Measurements from ENCODE around the gene PARD6G.

Gene PARD6G

DNA sequence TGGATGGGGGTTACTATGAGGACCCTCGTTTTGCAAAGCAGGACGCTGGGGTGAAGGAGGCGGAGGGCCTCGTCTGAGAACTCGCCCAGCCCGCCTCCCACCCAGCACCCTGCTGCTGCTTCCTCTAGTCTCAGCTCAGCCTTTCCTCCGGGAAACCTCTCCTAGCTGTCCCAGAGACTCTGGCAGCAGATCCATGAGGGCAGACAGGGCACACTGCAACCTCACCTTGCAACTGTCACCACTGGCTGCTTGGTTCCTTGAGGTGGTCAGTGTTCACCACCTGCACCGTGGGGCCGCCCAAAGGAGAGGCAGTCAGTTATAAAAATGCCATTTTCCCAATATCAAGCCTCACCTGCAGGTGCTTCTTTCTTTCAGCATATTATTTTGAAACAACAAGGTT, 45.6 kb downstream of the PARD6G start:
- H3K4me3 ChIP-seq (ENCODE audit: low read depth in 1 of 2, low read length in 2 of 2), result no peak overlapping the region
- peaks cover 18% of the 10 kb centered on the region for H3K4me1 ChIP-seq (ENCODE audit: insufficient read depth, low read length)
- H3K9ac ChIP-seq (ENCODE audit: low read length), result no peak overlapping the region
- no peak overlapping the region for H3K27ac ChIP-seq (ENCODE audit: low read depth, low read length)
- no peaks in the 10 kb centered on the region for H3K36me3 ChIP-seq (ENCODE audit: insufficient read depth, low read length)
- H3K9me3 ChIP-seq (ENCODE audit: low read length), result no peaks in the 10 kb centered on the region
- H3K27me3 ChIP-seq (ENCODE audit: control insufficient read depth in 1 of 2, insufficient read depth in 2 of 2, low read length in 2 of 2), result no peaks in the 10 kb centered on the region

DNA sequence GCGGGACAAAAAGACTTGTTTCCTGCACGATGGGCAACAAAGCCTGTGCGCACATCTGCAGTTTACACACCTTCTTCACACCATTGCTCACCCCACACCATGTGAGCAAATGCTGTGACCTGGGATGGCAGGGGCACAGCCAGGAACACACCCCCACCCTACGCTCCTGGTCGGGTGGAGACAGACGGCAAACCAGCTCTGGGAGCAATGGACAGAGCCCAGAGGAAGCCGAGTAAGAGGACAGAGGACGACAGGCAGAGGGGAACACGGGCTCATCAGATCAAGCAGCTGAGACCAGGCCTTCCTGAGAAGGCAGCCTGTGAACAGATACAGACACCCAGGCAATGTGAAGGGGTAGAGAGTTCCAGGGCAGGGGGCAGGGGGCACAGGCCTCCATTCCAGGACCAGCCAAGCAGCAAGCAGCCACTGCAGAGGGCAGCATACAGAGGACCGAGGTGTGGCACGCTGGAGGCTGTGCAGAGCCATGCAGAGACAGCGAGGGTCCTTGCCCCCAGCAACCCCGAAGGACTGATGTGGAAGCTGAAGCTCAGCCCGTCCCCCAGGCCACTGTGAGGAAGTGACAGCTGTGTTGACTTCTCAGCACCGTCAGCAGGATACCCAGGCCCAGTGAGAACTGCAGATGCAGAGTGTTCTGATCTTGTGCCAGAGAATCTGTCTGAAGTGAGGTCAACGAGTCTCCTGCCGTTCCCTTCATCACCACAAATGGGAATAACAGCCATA, 46.2 kb downstream of the PARD6G start:
- H3K27me3 ChIP-seq (ENCODE audit: control insufficient read depth in 1 of 2, insufficient read depth in 2 of 2, low read length in 2 of 2), result no peaks in the 10 kb centered on the region
- no peak overlapping the region for H3K9ac ChIP-seq (ENCODE audit: low read length)
- no peak overlapping the region for H3K27ac ChIP-seq (ENCODE audit: low read depth, low read length)
- peaks cover 18% of the 10 kb centered on the region for H3K4me1 ChIP-seq (ENCODE audit: insufficient read depth, low read length)
- no peaks in the 10 kb centered on the region for H3K9me3 ChIP-seq (ENCODE audit: low read length)
- no peak overlapping the region for H3K4me3 ChIP-seq (ENCODE audit: low read depth in 1 of 2, low read length in 2 of 2)
- H3K36me3 ChIP-seq (ENCODE audit: insufficient read depth, low read length), result no peaks in the 10 kb centered on the region

DNA sequence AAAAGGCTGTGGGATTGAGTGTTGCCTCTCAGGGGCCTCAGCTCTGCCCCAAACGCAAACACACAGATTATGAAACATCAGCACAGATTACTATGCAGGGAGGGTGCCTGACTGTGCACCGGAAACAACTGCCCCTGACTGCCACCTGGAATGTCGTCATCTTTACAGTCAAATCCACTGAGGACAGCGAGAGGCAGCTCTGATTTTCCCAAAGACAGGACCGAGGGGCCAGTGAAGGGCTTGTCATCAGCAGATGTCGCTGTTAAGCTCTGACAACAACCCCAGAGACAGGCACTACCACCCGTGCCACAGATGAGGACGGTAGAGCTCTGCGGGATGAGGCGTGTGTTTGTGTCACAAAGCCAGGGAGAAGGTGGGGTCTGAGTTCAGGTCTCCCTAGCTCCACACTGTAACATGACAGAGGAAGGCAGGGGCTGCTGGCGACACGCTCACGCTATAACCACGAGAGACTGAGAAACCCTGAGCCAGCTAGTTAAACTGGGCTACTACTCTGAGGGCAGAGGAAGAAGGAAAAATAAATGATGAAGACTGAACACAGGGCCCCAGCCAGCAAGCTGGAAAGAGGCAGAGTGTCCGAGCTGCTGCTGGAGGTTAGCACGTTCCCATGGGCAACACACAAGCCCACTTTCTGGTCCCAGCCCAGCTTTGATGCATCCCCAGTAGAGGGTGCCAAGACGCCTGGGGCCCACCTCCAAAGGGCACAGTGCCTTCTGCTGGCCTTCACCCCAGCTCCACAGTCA, 47.0 kb downstream of the PARD6G start:
- Histone ChIP-seq H3K4me1 (ENCODE audit: insufficient read depth, low read length) (peaks cover 18% of the 10 kb centered on the region), H3K36me3 (ENCODE audit: insufficient read depth, low read length) (no peaks in the 10 kb centered on the region), H3K9me3 (ENCODE audit: low read length) (no peaks in the 10 kb centered on the region), H3K27me3 (ENCODE audit: control insufficient read depth in 1 of 2, insufficient read depth in 2 of 2, low read length in 2 of 2) (no peaks in the 10 kb centered on the region), H3K4me3 (ENCODE audit: low read depth in 1 of 2, low read length in 2 of 2) (no peak overlapping the region), H3K27ac (ENCODE audit: low read depth, low read length) (no peak overlapping the region), H3K9ac (ENCODE audit: low read length) (no peak overlapping the region)

DNA sequence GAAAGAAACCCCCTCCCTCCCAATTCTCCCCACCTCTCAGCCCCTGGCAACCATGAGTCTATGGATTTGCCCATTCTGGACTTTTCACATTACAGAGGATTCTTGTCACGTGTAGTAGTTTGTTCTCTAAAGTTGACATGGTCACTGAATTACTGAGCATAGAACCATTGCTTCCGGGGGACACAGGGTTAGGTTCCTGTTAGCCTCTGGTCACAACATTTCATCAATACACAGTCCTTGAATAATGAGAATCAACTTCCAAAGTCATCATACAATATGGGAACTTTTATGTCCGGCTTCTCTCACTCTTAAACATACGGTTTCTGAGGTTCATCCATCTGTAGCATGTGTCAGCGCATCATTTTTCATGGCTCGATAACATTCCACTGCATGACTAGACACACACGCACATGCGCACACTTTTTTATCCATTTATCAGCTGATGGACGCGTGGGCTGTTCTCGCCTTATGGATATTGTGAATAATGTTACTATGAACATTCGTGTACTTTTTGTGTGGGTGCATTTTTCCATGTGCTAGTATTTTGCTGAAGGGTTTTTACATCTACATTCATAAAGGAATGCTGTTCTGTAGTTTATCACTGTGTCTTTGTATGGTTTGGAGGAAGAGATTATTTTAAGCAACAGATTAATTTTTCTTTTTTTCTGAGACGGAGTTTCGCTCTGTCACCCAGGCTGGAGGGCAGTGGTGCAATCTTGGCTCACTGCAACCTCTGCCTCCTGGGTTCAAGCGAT, 48.1 kb downstream of the PARD6G start:
- H3K4me3 ChIP-seq (ENCODE audit: low read depth in 1 of 2, low read length in 2 of 2), result no peak overlapping the region
- no peak overlapping the region for H3K9ac ChIP-seq (ENCODE audit: low read length)
- H3K9me3 ChIP-seq (ENCODE audit: low read length), result no peaks in the 10 kb centered on the region
- H3K27me3 ChIP-seq (ENCODE audit: control insufficient read depth in 1 of 2, insufficient read depth in 2 of 2, low read length in 2 of 2), result no peaks in the 10 kb centered on the region
- no peaks in the 10 kb centered on the region for H3K36me3 ChIP-seq (ENCODE audit: insufficient read depth, low read length)
- H3K27ac ChIP-seq (ENCODE audit: low read depth, low read length), result no peak overlapping the region
- peaks cover 18% of the 10 kb centered on the region for H3K4me1 ChIP-seq (ENCODE audit: insufficient read depth, low read length)

DNA sequence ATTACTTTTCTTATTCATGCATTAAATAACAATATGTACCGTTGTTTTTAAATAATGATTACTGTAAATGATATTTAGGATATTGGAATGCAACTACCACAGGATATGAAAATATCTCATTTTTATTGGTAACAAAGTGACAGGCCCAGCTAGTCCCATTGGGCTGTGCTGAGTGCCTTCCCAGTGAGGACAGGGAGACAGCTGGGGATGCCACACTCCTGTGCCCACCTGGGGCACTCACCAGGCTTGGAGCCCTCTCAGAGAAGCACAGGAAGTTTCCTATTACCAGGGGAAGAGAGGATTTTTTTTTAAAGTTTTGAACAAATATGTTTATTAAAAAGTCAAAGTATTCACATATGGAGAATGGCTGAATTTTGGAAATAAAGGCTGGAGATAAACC, 48.9 kb downstream of the PARD6G start:
- no peak overlapping the region for H3K4me3 ChIP-seq (ENCODE audit: low read depth in 1 of 2, low read length in 2 of 2)
- no peak overlapping the region for H3K27ac ChIP-seq (ENCODE audit: low read depth, low read length)
- no peaks in the 10 kb centered on the region for H3K36me3 ChIP-seq (ENCODE audit: insufficient read depth, low read length)
- H3K9me3 ChIP-seq (ENCODE audit: low read length), result no peaks in the 10 kb centered on the region
- H3K27me3 ChIP-seq (ENCODE audit: control insufficient read depth in 1 of 2, insufficient read depth in 2 of 2, low read length in 2 of 2), result no peaks in the 10 kb centered on the region
- H3K9ac ChIP-seq (ENCODE audit: low read length), result no peak overlapping the region
- H3K4me1 ChIP-seq (ENCODE audit: insufficient read depth, low read length), result peaks cover 18% of the 10 kb centered on the region

DNA sequence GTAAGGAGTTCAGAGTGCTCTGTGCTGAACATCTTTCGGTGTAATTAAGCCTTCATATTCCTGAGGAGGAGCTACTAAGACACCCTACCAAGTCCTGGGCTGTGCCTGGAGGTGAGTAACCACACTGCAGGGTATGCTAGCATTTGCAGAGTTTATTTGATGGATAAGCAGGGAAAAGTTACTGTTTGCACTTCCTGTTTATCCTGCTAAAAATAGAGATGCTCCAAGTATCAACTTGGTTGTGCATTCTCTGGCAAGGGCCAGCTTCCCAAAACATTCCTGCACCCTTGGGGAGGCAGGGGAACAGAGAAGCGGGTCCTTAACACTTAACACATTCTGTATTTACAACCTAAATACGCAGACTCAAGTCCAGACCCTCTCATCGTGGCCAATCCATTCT, 49.8 kb downstream of the PARD6G start:
- Histone ChIP-seq H3K9ac (ENCODE audit: low read length) (no peak overlapping the region), H3K9me3 (ENCODE audit: low read length) (no peaks in the 10 kb centered on the region), H3K27me3 (ENCODE audit: control insufficient read depth in 1 of 2, insufficient read depth in 2 of 2, low read length in 2 of 2) (no peaks in the 10 kb centered on the region), H3K36me3 (ENCODE audit: insufficient read depth, low read length) (no peaks in the 10 kb centered on the region), H3K4me3 (ENCODE audit: low read depth in 1 of 2, low read length in 2 of 2) (no peak overlapping the region), H3K27ac (ENCODE audit: low read depth, low read length) (no peak overlapping the region), H3K4me1 (ENCODE audit: insufficient read depth, low read length) (peaks cover 18% of the 10 kb centered on the region)

DNA sequence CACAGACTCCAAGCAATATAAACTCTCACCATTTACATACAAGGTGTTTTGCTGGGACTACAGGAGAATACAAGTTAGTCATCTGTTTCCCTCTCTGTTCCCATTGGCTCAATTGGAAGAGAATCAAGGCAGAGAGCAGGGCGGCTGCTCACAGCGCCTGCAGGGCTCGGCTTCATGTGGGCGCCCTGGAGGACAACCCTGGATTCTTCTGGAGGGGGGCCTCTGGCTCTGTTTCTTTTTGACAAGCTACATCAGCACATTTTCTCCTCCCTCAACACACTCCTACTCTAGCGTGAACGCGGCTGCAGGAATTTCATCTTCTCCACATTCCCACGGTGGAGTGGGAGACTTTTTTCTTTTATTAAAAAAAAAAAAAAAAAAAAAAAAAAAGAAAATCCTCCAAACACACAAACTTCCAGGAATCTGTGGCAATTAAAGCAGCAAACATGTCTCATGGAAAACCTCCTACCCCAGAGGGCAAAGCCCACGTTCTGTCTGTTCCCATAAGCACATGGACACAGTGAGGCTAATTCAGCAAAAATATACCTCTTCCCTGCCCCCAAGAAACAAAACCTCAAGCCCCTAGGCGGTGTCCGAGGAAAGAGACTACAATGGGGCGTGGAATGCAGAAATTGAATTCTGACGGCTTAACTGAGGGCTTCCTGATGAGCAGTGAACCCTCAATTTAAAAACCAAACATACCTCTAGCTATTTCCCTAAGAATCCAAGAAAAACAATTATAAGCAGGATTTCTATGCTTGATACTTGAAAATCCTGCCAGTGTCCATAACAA, 50.6 kb downstream of the PARD6G start:
- Histone ChIP-seq H3K9ac (ENCODE audit: low read length) (no peak overlapping the region), H3K9me3 (ENCODE audit: low read length) (no peaks in the 10 kb centered on the region), H3K4me1 (ENCODE audit: insufficient read depth, low read length) (peaks cover 15% of the 10 kb centered on the region), H3K36me3 (ENCODE audit: insufficient read depth, low read length) (no peaks in the 10 kb centered on the region), H3K4me3 (ENCODE audit: low read depth in 1 of 2, low read length in 2 of 2) (no peak overlapping the region), H3K27ac (ENCODE audit: low read depth, low read length) (no peak overlapping the region), H3K27me3 (ENCODE audit: control insufficient read depth in 1 of 2, insufficient read depth in 2 of 2, low read length in 2 of 2) (no peaks in the 10 kb centered on the region)

DNA sequence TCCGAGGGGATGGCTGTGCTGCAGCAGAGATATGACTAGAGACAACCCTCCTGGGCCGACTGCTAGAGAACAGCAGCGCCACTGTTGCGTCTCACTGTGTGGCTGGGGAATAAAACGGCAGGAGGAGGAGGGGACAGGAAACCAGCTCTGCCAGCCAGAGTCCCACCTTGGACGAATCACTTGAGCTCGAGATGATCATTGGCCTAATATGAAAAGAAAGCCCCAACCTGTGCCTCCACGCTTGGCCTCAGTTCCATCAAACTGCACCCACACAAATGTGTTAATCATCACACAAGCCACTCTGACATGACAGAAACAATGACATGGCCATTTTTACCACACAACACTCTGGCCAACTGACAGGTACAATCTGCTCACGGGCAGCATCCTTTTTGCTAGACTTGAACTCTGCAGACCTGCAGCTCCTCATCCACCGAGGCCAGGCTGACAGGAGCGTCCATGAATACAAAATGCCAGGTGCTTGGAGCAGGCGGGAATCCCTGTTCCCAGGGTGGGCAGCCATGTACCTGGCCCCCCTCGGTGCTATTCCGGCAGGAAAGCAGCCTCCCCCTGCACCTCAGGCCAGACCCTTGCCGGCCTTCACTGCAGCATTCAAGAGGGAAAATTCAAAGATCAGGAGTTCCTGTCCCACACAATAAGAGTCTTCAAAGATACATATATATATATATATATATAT, 52.3 kb downstream of the PARD6G start:
- Histone ChIP-seq H3K27ac (ENCODE audit: low read depth, low read length) (no peak overlapping the region), H3K27me3 (ENCODE audit: control insufficient read depth in 1 of 2, insufficient read depth in 2 of 2, low read length in 2 of 2) (no peaks in the 10 kb centered on the region), H3K36me3 (ENCODE audit: insufficient read depth, low read length) (no peaks in the 10 kb centered on the region)

DNA sequence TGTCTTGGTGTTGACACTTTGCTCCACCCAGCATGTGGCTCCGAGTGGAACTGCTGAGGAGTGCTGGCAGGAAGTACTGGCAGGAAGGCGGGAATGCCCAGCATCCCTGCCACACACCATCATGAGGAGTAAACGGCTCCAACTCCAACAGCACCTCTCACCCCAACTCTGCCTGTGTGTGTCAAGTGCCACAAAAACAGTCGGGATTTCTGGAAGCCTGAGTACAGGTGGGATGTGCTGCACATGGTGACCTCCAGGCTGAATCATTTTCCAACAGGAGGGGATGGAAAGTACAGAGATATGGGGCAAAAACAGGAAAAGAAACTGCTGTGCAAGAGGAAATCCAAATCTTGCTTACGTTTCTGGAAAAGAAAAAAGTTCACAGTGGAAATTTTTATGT, 53.6 kb downstream of the PARD6G start:
- Histone ChIP-seq H3K4me3 (ENCODE audit: low read depth in 1 of 2, low read length in 2 of 2) (no peak overlapping the region), H3K9me3 (ENCODE audit: low read length) (no peaks in the 10 kb centered on the region), H3K9ac (ENCODE audit: low read length) (no peak overlapping the region), H3K27ac (ENCODE audit: low read depth, low read length) (no peak overlapping the region), H3K4me1 (ENCODE audit: insufficient read depth, low read length) (no peaks in the 10 kb centered on the region), H3K27me3 (ENCODE audit: control insufficient read depth in 1 of 2, insufficient read depth in 2 of 2, low read length in 2 of 2) (no peaks in the 10 kb centered on the region), H3K36me3 (ENCODE audit: insufficient read depth, low read length) (no peaks in the 10 kb centered on the region)

More for the DNA sequence above, 52.3 kb downstream of the PARD6G start:
- Histone ChIP-seq H3K9me3 (ENCODE audit: low read length) (no peaks in the 10 kb centered on the region), H3K4me3 (ENCODE audit: low read depth in 1 of 2, low read length in 2 of 2) (no peak overlapping the region), H3K9ac (ENCODE audit: low read length) (no peak overlapping the region), H3K4me1 (ENCODE audit: insufficient read depth, low read length) (no peaks in the 10 kb centered on the region)

DNA sequence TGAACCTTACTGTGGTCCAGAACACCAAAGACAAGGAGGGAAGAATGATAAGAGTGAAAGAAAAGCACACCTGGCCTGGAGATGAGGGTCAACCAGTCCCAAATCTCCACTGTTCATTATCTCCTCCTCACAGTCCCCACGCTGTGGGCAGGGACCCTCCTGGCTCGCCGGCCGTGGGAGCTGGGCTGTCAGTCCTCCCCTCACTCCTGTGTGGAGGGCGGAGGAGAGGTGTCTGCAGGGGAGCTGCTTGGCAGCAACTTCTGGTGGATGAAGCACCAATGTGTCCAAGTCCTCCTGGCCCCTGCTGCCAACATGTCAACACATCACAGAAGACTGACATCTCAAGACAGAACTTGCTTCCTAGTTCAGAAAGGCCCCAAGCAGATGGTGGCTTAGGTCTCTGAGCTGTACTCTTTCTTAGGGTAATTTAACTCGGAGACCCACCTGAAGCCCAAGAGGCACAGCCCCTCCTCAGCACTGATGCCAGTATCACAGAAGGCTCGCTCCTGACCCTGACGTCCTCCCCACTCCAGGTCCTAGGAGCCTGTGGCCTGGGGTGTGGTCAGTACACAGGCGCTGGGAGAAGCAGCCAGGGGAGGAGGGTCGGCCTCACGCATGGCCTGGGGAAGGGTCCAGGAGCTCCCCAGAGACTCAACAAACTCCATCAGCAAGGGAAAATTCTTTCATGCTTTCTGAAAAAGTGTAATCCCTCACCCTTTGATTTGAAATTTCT, 54.5 kb downstream of the PARD6G start:
- H3K36me3 ChIP-seq (ENCODE audit: insufficient read depth, low read length), result no peaks in the 10 kb centered on the region
- no peak overlapping the region for H3K27ac ChIP-seq (ENCODE audit: low read depth, low read length)
- no peak overlapping the region for H3K9ac ChIP-seq (ENCODE audit: low read length)
- H3K9me3 ChIP-seq (ENCODE audit: low read length), result no peaks in the 10 kb centered on the region
- no peaks in the 10 kb centered on the region for H3K27me3 ChIP-seq (ENCODE audit: control insufficient read depth in 1 of 2, insufficient read depth in 2 of 2, low read length in 2 of 2)
- H3K4me3 ChIP-seq (ENCODE audit: low read depth in 1 of 2, low read length in 2 of 2), result no peak overlapping the region
- no peaks in the 10 kb centered on the region for H3K4me1 ChIP-seq (ENCODE audit: insufficient read depth, low read length)

Measured in muscle layer of colon (tissue), 2 donors.